T-helper 17 cell (primary cell): ENCODE results near the gene SLC7A6OS. TPM values are rescaled to one million over a fixed set of nuclear protein-coding genes. Genes with fewer than 3 reads are reported as not detected.

ENCODE experiments used
- ATAC-seq: fragments of 150-1000 bp; cut with Tn5 transposase; 2 replicates; pipeline ENCODE4 v1.10.0; 2021; ENCODE audit warnings: mild to moderate bottlenecking, moderate library complexity
- DNase-seq, 3 donors: peaks; one replicate each; pipeline versions ENCODE4 v3.0.0 to v3.0.0-alpha.2; 2020 to 2021
- H3K9me3 ChIP-seq: one replicate; pipeline ENCODE4 v1.7.0; 2013; ENCODE audit warnings: low read length, mild to moderate bottlenecking; ENCODE audit not compliant: control insufficient read depth, poor library complexity, severe bottlenecking
- H3K27ac Mint-ChIP-seq: one replicate; pipeline ENCODE4 v1.8.0; 2022; ENCODE audit warnings: mild to moderate bottlenecking, moderate library complexity, mixed read lengths
- H3K27me3 Mint-ChIP-seq: one replicate; pipeline ENCODE4 v1.8.0; 2022; ENCODE audit warnings: mixed read lengths
- H3K36me3 Mint-ChIP-seq: one replicate; pipeline ENCODE4 v1.8.0; 2022; ENCODE audit warnings: low read depth, mixed read lengths
- H3K4me1 Mint-ChIP-seq: one replicate; pipeline ENCODE4 v1.8.0; 2022; ENCODE audit warnings: mild to moderate bottlenecking, mixed read lengths
- H3K4me3 Mint-ChIP-seq: one replicate; pipeline ENCODE4 v1.8.0; 2022; ENCODE audit warnings: mild to moderate bottlenecking, moderate library complexity, mixed read lengths
- total RNA-seq, 4 donors: library from RNA in 2 of 4; stranded (reverse) in 2 of 4; gene quantifications; one replicate each; pipeline ENCODE4 v1.2.3 and lab custom pipeline; 2022 to 2026

The SLC7A6OS gene
- total RNA-seq, 2 donors from 2014 or later = 35.3 to 36.0 TPM

DNA sequence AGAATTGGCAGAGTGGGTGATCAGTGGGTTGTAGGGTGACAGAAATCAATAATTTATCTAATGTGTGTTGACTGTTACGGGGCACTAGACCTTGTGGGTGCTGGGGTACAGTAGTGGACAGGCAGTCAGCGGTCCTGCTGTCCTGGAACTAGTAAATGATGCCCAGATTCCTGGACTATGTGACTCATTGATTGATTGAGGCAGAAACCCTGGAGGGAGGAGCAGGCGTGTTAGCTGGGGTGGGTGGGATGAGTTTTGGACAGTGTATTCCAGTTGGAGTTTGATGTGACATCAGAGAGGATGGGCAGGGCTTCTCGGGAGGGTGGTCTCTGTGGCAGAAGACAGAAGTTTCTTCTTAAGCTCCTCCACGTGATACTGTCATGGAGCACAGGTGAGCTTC is 24.4 kb upstream of the SLC7A6OS start:
- H3K4me3 Mint-ChIP-seq = no peak overlapping the region
- ATAC-seq = no peak
- peaks cover 13% of the 10 kb centered on the region for H3K36me3 Mint-ChIP-seq
- DNase-seq = no peak
- peak overlapping the region; percentile 37 for H3K27ac Mint-ChIP-seq
- H3K9me3 ChIP-seq = no peaks in the 10 kb centered on the region
- no peaks in the 10 kb centered on the region for H3K27me3 Mint-ChIP-seq
- H3K4me1 Mint-ChIP-seq = peaks cover 15% of the 10 kb centered on the region

DNA sequence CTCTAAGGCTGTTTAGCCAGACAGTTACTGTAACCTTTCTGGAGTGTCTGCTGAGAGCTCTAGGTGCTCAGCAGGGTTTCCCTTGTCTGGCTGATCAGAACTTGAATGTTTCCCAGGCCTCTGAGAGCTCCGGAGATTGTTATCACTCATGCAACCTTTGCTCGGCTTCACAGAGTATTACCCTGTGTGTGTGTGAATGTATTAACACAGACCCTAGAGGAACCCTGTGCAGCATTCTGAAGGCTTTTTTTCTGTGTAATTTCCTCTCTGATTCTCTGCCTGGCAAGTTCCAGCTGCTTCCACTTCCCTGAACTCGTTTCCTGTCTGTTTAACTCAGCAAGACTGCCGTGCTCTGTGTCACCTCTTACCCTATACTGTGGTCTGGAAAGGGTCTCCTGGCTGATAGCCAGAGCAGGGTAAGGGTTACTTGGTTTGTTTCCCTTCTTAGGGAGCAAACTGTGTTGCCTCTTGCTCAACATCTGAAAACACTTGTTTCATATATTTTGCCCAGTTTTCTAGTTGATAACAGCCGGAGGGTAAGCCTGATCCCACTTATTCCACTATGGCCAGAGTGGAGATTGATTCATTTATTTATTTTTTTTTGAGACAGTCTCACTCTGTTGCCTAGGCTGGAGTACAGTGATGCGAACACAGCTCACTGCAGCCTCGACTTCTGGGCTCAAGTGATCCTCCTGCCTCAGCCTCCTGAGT is 21.8 kb upstream of the SLC7A6OS start:
- DNase-seq (no peak), ATAC-seq (no peak)
- no peak overlapping the region for H3K4me3 Mint-ChIP-seq
- H3K4me1 Mint-ChIP-seq = peaks cover 18% of the 10 kb centered on the region
- H3K36me3 Mint-ChIP-seq = peaks cover 5% of the 10 kb centered on the region
- no peak overlapping the region for H3K27ac Mint-ChIP-seq
- H3K27me3 Mint-ChIP-seq = no peaks in the 10 kb centered on the region
- H3K9me3 ChIP-seq = no peaks in the 10 kb centered on the region

DNA sequence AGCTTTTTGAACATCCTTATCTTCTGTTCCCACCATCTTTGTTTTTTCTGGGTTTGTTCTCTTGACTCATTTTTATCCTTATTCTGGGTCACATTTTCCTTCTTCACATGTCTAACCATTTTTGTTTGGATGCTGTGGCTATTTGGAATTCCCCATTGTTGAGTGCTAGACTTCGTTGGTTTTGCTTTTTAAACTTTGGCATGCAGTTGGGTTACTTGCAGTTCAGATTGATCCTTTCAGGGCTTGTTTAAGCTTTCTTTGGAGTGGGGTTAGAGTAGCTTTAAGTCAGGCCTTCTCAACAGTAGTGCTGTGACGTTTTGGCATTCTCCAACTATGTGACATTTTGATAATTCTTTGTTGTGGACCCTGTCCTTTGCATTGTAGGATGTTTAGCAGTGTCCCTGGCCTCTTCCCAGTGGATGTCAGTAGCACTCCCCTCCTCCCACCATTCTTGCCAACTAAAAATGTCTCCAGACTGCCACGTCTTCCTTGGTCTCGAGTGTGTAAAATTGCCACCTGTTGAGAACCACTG is 21.2 kb upstream of the SLC7A6OS start:
- no peak for ATAC-seq
- no peaks in the 10 kb centered on the region for H3K9me3 ChIP-seq
- H3K27me3 Mint-ChIP-seq = no peaks in the 10 kb centered on the region
- no peak overlapping the region for H3K4me3 Mint-ChIP-seq
- no peak for DNase-seq
- peaks cover 17% of the 10 kb centered on the region for H3K4me1 Mint-ChIP-seq
- no peak overlapping the region for H3K27ac Mint-ChIP-seq
- H3K36me3 Mint-ChIP-seq = peaks cover 5% of the 10 kb centered on the region

DNA sequence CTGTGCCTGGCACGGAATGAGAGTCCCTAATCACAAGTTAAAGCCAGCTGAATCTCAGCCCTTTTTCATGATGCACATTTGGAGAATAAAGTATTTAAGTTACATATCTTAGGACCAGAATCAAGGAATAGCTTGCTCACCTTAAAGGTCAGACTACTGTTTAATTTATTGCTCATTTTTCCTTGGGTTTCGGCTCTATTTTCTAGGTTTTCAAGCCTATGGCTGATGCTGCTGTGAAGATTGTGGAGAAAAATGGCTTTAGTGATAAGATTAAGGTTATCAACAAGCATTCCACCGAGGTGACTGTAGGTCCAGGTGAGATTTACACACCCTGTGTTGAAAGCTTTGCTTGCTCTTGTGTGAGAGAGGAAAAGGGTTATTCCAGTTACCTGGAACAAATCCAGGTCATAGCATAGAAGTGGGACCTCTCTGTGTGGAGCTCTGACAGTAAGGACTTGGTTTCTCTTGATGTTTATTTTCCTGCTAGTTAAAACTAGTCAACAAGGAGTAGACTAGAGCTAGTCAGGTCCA is 18.2 kb upstream of the SLC7A6OS start:
- no peaks in the 10 kb centered on the region for H3K27me3 Mint-ChIP-seq
- ATAC-seq (no peak), DNase-seq (no peak)
- H3K27ac Mint-ChIP-seq = no peak overlapping the region
- H3K36me3 Mint-ChIP-seq = no peaks in the 10 kb centered on the region
- H3K4me3 Mint-ChIP-seq = no peak overlapping the region
- no peaks in the 10 kb centered on the region for H3K9me3 ChIP-seq
- peaks cover 13% of the 10 kb centered on the region for H3K4me1 Mint-ChIP-seq

DNA sequence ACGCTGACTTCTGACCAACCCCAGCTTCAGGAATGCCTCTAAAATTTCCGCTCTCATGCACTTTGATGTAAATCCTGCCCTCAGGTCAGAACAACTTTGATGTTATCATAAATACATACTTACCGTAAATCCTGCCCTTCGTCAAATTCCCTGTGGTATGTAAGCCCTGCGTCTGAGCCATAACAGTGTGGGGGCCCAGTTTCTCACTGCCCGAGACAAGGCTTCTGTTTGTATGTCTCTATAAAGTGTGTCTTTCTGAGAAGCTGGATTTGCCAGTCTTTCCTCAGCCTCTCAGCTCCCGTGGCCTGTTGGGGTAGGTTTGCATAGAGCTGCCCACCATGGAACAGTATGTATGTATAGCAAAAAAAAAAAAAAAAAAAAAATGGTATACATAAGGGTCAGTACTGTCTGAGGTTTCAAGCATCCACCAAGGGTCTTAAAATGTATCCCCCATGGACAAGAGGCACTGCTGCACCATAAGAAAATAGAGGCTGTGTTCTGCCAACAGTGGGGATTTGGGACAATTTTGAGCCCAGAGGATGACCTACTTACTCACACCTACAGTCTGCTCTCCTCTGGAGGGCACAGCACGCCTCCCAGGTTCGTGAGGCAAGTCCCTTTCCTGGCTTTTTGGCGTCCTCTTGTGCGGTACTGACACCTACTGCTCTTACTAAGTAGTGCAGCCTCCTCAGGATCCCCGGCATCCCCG is 17.6 kb upstream of the SLC7A6OS start:
- peaks cover 13% of the 10 kb centered on the region for H3K4me1 Mint-ChIP-seq
- no peak overlapping the region for H3K4me3 Mint-ChIP-seq
- peak overlapping the region; percentile 16 for H3K27ac Mint-ChIP-seq

DNA sequence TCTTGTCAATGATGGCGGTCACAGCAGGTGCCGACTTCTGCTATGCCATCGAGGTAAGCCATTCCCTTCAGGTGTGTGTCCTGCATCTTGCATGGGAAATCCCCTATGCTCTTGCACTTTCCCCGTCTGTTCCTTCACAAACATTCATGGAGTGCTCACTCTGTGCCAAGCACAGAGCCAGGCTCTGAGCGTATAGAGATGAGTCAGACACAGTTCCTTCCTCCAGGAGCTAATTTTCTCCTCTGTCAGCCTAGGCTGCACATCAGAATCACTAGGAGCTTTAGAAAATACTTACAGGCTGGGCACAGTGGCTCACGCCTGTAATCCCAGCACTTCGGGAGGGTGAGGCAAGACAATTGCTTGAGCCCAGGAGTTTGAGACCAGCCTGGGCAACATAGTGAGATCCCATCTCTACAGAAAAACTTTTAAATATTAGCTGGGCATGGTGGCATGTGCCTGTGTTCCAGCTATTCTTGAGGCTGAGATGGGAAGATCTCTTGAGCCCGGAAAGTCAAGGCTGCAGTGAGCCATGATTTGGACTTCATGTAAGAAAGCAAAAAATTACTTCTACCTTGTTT is 14.1 kb upstream of the SLC7A6OS start:
- Mint-ChIP-seq H3K27ac (no peak overlapping the region), H3K4me1 (peaks cover 11% of the 10 kb centered on the region), H3K36me3 (no peaks in the 10 kb centered on the region), H3K27me3 (no peaks in the 10 kb centered on the region), H3K4me3 (no peak overlapping the region)
- DNase-seq (no peak), ATAC-seq (no peak)
- no peaks in the 10 kb centered on the region for H3K9me3 ChIP-seq

More for the DNA sequence above, 17.6 kb upstream of the SLC7A6OS start:
- H3K36me3 Mint-ChIP-seq = no peaks in the 10 kb centered on the region
- ATAC-seq (peak; percentile 99), DNase-seq (peak; percentile 60 to 76 (median 65))
- no peaks in the 10 kb centered on the region for H3K27me3 Mint-ChIP-seq
- H3K9me3 ChIP-seq = no peaks in the 10 kb centered on the region

DNA sequence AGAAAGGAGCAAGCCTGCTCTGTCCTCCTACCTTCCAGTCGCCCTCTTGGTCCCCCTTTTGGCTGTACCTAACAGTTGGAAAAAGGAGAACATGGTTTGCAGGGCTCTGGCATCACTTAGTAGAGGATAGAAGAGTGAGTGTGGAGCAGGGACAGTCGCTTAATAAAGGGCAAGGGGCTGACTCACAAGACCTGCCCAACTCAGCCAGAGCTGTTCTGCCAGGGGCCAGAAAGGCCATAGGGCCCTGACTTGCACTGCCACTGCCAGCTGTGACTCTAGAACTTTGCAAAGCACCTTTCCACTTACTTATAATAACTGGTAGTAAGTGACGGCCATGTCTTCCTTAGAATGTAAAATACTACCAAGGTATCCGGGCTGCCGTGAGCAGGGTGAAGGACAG is 13.6 kb upstream of the SLC7A6OS start:
- H3K9me3 ChIP-seq = no peaks in the 10 kb centered on the region
- H3K4me3 Mint-ChIP-seq = no peak overlapping the region
- DNase-seq = no peak
- peaks cover 13% of the 10 kb centered on the region for H3K4me1 Mint-ChIP-seq
- no peak for ATAC-seq
- peak overlapping the region; percentile 45 for H3K27ac Mint-ChIP-seq
- no peaks in the 10 kb centered on the region for H3K36me3 Mint-ChIP-seq
- no peaks in the 10 kb centered on the region for H3K27me3 Mint-ChIP-seq

DNA sequence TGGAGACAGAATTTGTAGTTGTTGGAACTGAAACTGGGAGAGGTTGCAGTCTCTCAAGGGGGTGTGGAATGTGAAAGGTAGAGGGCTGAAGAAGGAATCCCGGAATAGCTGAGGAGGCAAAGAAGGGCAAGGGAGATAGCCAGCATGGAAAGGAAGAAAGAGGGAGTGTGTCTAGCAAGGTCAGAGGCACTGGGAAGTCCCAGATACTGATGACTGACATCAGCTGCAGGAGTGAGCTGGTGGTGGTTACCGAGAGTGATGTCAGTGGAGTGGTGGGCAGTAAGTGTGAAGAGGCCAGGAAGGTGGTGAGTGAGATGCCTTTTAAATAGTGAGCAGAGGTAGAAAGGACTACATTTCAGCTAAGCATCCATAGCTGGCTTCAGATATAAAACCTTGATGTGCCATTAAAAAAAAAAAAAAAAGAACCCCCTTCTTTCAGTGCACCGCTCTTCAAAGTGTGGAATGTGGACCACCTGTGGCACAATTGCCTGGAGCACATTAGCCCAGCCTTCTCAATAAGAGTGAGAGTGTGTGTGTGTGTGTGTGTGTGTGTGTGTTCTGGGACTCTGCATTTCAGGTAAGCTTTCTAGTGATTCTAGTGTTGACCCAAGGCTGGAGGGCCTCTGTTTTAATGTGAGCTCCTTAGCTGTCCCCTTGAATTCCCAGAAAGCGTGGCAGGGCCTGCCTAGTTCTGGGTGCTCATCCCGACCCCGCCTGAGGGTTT is 8.6 kb upstream of the SLC7A6OS start:
- H3K27me3 Mint-ChIP-seq = no peaks in the 10 kb centered on the region
- no peak for DNase-seq
- peak; percentile 37 for ATAC-seq
- peaks cover 19% of the 10 kb centered on the region for H3K4me1 Mint-ChIP-seq
- peaks cover 5% of the 10 kb centered on the region for H3K36me3 Mint-ChIP-seq
- H3K4me3 Mint-ChIP-seq = no peak overlapping the region
- no peaks in the 10 kb centered on the region for H3K9me3 ChIP-seq
- peak overlapping the region; percentile 88 for H3K27ac Mint-ChIP-seq

DNA sequence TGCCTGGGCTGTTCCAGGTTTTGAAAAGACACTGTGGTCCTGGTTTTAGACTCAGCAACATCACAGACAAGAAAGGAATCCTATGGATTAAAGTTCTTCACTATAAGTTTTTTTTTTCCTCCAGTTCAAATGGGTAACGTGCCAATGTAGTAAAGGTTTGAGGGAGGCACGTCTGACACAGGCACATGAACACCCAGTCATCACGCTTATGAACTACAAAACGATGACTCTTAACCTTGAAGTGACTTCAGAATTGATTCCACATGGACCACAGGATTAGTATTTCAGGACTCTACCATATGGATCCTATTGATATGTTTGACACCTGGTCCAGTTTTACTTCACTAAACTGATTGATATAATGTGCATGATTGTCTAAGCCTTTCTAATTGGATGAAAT is 2.4 kb upstream of the SLC7A6OS start:
- Mint-ChIP-seq H3K4me1 (peaks cover 29% of the 10 kb centered on the region), H3K4me3 (peak overlapping the region; percentile 31), H3K27me3 (no peaks in the 10 kb centered on the region), H3K27ac (no peak overlapping the region), H3K36me3 (peaks cover 3% of the 10 kb centered on the region)
- no peaks in the 10 kb centered on the region for H3K9me3 ChIP-seq
- ATAC-seq (no peak), DNase-seq (no peak)

DNA sequence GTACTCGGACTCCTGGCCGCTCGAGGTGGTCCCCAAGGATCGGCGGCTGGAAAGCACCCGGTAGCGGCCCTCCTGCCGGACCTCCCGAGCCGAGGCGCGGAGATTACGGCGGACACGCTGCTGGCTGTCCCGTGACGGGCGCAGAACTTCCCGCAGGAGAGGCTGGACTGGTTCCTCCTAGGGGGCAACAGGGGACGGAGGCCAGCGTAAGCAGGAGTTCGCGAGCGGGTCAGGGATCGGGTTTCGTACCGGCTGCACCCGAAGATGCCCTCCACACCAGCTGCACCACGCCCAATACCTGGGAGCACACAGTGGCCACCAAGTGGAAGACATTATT is 341 bp downstream of the SLC7A6OS start:
- DNase-seq = peak in 1 of 3 donors; percentile 9
- H3K4me3 Mint-ChIP-seq = peak overlapping the region; percentile 96
- peak overlapping the region; percentile 93 for H3K27ac Mint-ChIP-seq
- peaks cover 3% of the 10 kb centered on the region for H3K36me3 Mint-ChIP-seq
- peaks cover 30% of the 10 kb centered on the region for H3K4me1 Mint-ChIP-seq
- H3K27me3 Mint-ChIP-seq = no peaks in the 10 kb centered on the region
- no peaks in the 10 kb centered on the region for H3K9me3 ChIP-seq
- no peak for ATAC-seq

DNA sequence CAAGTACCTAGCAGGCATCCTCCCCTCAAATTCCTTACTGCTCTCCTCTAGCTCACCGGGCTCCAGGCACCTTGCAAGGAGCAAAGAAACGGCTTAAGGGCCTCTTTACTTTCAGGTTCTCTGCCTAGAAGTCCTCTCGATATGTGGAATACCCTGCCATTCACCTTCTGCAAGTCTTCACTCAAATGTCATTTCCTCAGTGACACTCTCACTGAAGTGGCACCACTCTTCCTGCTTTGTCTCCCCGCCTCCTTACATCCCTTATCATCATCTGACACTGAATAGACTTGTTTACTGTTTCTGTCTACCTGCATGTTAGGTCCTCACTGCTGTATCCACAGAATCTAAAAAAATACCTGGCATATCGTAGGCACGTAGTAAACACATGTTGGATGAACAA is 947 bp downstream of the SLC7A6OS start:
- Mint-ChIP-seq H3K4me1 (peaks cover 32% of the 10 kb centered on the region), H3K27ac (peak overlapping the region; percentile 93), H3K4me3 (peak overlapping the region; percentile 96), H3K27me3 (no peaks in the 10 kb centered on the region), H3K36me3 (peaks cover 3% of the 10 kb centered on the region)
- DNase-seq = no peak
- no peaks in the 10 kb centered on the region for H3K9me3 ChIP-seq
- ATAC-seq = no peak

DNA sequence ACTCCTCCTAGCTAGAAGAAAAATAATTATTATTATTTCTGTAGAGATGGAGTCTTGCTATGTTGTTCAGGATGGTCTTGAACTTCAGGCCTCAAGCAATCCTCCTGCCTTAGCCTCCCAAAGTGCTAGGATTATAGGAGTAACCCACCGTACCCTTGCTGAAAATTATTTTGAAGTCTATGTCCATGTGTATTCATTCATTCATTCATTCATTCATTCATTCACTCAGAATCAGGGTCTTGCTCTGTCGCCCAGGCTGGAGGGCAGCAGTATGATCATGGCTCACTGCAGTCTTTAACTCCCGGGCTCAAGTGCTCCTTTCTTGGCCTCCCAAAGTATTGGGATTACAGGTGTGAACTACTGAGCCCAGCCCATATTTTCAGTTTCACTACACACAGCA is 4.1 kb downstream of the SLC7A6OS start:
- Mint-ChIP-seq H3K27me3 (no peaks in the 10 kb centered on the region), H3K4me1 (peaks cover 21% of the 10 kb centered on the region), H3K27ac (no peak overlapping the region), H3K4me3 (no peak overlapping the region), H3K36me3 (peaks cover 7% of the 10 kb centered on the region)
- ATAC-seq = no peak
- DNase-seq = no peak
- H3K9me3 ChIP-seq = no peaks in the 10 kb centered on the region
